T-helper 1 cell treated with Interleukin-12 subunit alpha and Interleukin-12 subunit beta and Interleukin-4 antibody, amounts not matched to agents 30 μg/mL and 1 μg/mL, for 36 hours (primary cell): ENCODE data around the gene LARGE1.

Experiments used
- H3K27ac Mint-ChIP-seq: one replicate; pipeline ENCODE4 v1.8.0; 2021; ENCODE audit warnings: mild to moderate bottlenecking, mixed read lengths
- H3K27me3 Mint-ChIP-seq: one replicate; pipeline ENCODE4 v1.8.0; 2021; ENCODE audit warnings: low read depth, mixed read lengths
- H3K36me3 Mint-ChIP-seq: one replicate; pipeline ENCODE4 v1.8.0; 2021; ENCODE audit warnings: low read depth, mixed read lengths
- H3K4me1 Mint-ChIP-seq: one replicate; pipeline ENCODE4 v1.8.0; 2021; ENCODE audit warnings: low read depth, mixed read lengths
- H3K4me3 Mint-ChIP-seq: one replicate; pipeline ENCODE4 v1.8.0; 2021; ENCODE audit warnings: mild to moderate bottlenecking, moderate library complexity, mixed read lengths
- H3K9me3 Mint-ChIP-seq: one replicate; pipeline ENCODE4 v1.8.0; 2021; ENCODE audit warnings: mixed read lengths

Gene LARGE1

GRCh38 chr22:33680632-33681031, 239.6 kb downstream of the LARGE1 start:
- H3K27ac Mint-ChIP-seq = no peak overlapping the region
- no peaks in the 10 kb centered on the region for H3K27me3 Mint-ChIP-seq
- no peak overlapping the region for H3K4me3 Mint-ChIP-seq
- H3K4me1 Mint-ChIP-seq = no peaks in the 10 kb centered on the region
- H3K36me3 Mint-ChIP-seq = no peaks in the 10 kb centered on the region
- H3K9me3 Mint-ChIP-seq = peaks cover 25% of the 10 kb centered on the region

GRCh38 chr22:33678523-33678922, 241.8 kb downstream of the LARGE1 start:
- H3K4me1 Mint-ChIP-seq = no peaks in the 10 kb centered on the region
- H3K27ac Mint-ChIP-seq = no peak overlapping the region
- H3K4me3 Mint-ChIP-seq = no peak overlapping the region
- H3K27me3 Mint-ChIP-seq = no peaks in the 10 kb centered on the region
- no peaks in the 10 kb centered on the region for H3K36me3 Mint-ChIP-seq
- peaks cover 26% of the 10 kb centered on the region for H3K9me3 Mint-ChIP-seq

DNA sequence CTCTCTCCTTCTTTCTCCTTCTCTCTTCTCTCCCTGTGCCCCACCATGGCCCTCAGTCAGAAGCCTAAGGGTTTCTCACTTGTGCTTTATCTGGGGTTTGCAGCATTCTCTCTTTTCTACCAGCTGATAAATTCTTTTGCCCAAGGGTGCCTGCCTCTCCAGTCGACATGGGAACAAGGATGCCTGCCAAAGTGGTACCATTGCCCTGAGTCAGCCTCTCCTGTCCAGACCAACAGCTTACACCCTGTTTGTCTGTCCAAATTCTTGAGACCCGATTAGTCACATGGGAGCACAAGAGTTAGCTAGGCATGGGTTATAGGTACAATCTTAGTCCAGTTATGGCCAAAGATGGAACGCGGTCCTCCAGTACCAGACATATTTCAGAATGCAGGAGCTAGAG, 242.7 kb downstream of the LARGE1 start:
- Mint-ChIP-seq H3K27me3 (no peaks in the 10 kb centered on the region), H3K4me3 (no peak overlapping the region), H3K4me1 (no peaks in the 10 kb centered on the region)

DNA sequence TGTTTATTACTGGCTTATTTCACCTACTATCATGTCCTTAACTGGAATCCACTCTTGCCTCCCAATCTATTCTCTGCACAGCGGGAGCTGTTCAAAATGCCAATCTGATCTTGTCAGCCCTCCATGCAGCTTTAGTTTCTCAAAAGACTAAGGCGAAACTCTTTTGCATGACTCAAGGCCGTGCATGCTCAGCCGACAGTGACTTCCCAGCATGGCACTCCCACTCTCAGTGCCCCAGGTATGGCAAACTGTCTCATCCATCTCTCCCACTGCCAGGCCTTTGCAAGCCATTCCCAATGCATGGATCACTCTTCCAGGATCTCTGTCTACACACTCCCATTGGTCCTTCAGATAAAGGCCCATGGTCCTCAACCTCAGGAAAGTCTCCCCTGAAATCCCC, 245.9 kb downstream of the LARGE1 start:
- Mint-ChIP-seq H3K27me3 (no peaks in the 10 kb centered on the region), H3K27ac (no peak overlapping the region), H3K9me3 (peaks cover 18% of the 10 kb centered on the region), H3K36me3 (no peaks in the 10 kb centered on the region), H3K4me3 (no peak overlapping the region), H3K4me1 (no peaks in the 10 kb centered on the region)

More for the DNA sequence above, 242.7 kb downstream of the LARGE1 start:
- H3K27ac Mint-ChIP-seq = no peak overlapping the region
- peaks cover 22% of the 10 kb centered on the region for H3K9me3 Mint-ChIP-seq
- H3K36me3 Mint-ChIP-seq = no peaks in the 10 kb centered on the region

- peaks cover 20% of the 10 kb centered on the region for H3K9me3 Mint-ChIP-seq
- H3K27ac Mint-ChIP-seq = no peak overlapping the region
- H3K4me3 Mint-ChIP-seq = no peak overlapping the region
- no peaks in the 10 kb centered on the region for H3K36me3 Mint-ChIP-seq
- no peaks in the 10 kb centered on the region for H3K4me1 Mint-ChIP-seq
- H3K27me3 Mint-ChIP-seq = no peaks in the 10 kb centered on the region
Measured at GRCh38 chr22:33669746-33670145, 250.5 kb downstream of the LARGE1 start.

DNA sequence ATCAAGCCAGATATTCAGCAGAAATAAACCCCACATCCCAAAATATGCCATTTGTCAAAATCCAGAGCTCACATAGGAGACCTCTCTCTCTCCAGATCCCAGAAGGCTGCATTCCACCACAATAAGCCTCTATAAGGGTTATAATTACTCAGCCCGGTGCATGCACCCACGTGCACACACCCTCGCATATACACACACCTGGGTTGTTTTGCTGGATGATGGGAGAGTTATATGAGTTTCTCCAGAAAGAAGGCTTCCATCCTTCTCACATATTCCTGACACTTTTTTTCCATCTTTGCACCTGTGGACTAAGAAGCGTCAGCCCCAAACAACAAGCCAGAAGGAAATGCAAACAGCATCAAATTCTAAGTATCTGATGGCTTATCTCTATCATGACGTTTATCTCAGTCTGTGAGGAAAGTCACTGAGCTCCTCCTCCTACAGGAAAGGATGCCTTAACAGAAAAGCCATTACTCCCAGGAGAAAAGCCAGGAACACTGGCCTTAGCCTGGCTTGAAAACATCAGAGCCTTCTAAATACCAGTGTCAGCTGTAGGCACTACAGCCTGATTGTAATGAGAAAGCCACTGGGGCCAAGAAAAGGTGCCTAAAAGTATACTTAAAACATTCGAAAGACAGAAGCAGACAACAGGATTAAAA, 253.2 kb downstream of the LARGE1 start:
- peaks cover 17% of the 10 kb centered on the region for H3K9me3 Mint-ChIP-seq
- no peaks in the 10 kb centered on the region for H3K4me1 Mint-ChIP-seq
- no peak overlapping the region for H3K4me3 Mint-ChIP-seq
- no peaks in the 10 kb centered on the region for H3K36me3 Mint-ChIP-seq
- no peak overlapping the region for H3K27ac Mint-ChIP-seq
- no peaks in the 10 kb centered on the region for H3K27me3 Mint-ChIP-seq

DNA sequence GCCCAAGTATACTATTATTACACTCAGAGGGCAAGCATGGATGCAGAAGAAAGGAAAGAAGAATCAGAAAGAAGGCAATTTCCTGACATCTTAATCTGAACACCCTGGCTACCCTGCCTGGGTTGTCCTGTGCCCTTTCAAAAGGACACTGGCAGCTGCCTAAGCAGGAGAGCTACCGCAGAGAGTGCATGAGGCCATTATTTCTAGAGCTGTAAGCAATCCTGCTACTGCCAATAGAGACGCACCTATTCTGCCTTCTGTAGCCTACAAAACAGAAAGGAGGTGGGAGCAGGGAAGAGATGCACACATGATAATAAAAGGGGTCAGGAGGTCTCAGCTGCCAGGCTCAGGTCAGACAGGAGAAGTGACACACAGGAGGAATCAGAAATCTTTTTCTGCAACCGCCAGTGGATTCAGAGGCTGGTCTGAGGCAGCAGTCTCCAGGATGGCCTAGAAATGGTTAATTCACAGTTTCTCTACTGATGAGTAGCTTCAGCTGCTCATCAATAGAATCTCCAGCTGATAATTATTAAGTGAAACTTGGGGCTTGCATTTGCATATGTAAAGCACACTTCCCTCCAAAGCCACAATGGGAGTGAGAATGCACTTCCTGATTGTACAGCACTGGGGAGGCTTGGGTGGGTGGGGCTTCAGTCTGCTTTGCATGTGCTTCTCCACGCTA, 253.9 kb downstream of the LARGE1 start:
- Mint-ChIP-seq H3K4me3 (no peak overlapping the region), H3K36me3 (no peaks in the 10 kb centered on the region), H3K27me3 (no peaks in the 10 kb centered on the region), H3K9me3 (peaks cover 17% of the 10 kb centered on the region), H3K4me1 (no peaks in the 10 kb centered on the region), H3K27ac (no peak overlapping the region)

DNA sequence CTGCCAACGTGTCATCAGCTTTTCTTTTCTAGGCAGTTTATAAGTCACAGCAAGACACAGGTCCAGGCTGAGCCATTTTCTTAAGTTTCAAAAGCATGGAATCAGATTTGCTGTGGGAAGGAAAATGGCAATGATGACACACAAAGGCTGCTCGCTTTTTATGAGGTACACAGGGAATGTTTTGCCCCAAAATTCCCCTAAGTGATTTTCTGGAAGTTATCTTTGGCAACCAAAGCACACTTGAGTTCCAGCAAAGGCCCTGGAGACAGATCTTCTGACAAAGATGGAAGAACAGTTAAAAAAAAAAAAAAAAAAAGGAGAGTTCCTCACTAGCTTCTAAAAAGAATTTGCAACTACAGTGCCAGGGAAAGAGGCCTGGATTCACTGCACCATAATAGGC, 260.8 kb downstream of the LARGE1 start:
- Mint-ChIP-seq H3K4me1 (no peaks in the 10 kb centered on the region), H3K4me3 (no peak overlapping the region), H3K9me3 (peaks cover 49% of the 10 kb centered on the region), H3K27me3 (no peaks in the 10 kb centered on the region), H3K36me3 (no peaks in the 10 kb centered on the region), H3K27ac (no peak overlapping the region)

GRCh38 chr22:33658775-33659174, 261.5 kb downstream of the LARGE1 start:
- Mint-ChIP-seq H3K4me3 (no peak overlapping the region), H3K27ac (no peak overlapping the region), H3K27me3 (no peaks in the 10 kb centered on the region), H3K9me3 (peaks cover 45% of the 10 kb centered on the region), H3K36me3 (no peaks in the 10 kb centered on the region), H3K4me1 (no peaks in the 10 kb centered on the region)

- no peak overlapping the region for H3K27ac Mint-ChIP-seq
Measured at GRCh38 chr22:33657670-33658069, 262.6 kb downstream of the LARGE1 start.

DNA sequence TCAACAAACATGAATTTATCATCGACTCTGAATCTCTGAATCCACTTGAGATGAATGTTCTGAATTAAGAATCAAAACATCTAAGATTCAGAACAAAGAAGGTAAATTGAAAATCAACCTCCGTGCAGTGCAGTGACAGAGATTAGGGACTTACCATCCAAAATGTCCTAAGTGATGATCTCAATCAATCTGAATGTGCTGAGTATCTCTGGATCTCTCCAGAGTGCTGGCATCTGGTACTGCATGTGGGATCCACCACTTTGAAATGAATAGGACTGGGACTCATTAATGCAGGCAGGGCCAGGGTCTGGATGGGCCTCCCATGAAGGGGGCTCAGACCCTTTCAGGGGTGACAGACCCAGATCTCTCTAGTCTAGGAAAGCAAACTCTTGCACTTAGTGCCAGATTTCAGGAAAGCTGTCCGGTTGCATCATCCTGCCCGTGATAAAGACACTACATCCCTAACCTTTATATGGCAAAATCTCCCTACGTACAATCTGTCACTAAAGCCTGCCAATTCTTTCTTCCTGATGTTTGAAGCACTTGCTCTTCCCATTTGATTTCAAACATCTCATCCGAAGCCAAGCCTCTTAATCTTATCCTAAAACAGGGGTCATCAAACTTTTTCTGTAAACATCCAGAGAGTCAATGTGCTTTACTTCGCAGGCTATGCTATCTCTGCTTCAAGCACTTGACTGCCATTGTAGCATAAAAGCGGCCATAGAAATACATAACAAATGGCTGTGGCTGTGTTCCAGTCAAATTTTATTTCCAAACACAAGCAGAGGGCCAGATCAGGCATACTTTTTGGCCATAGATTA, 263.3 kb downstream of the LARGE1 start:
- Mint-ChIP-seq H3K27ac (no peak overlapping the region), H3K36me3 (no peaks in the 10 kb centered on the region), H3K4me1 (no peaks in the 10 kb centered on the region), H3K4me3 (no peak overlapping the region), H3K27me3 (no peaks in the 10 kb centered on the region), H3K9me3 (peaks cover 55% of the 10 kb centered on the region)

More at GRCh38 chr22:33657670-33658069, 262.6 kb downstream of the LARGE1 start:
- H3K27me3 Mint-ChIP-seq = no peaks in the 10 kb centered on the region
- H3K36me3 Mint-ChIP-seq = no peaks in the 10 kb centered on the region
- H3K4me3 Mint-ChIP-seq = no peak overlapping the region
- H3K9me3 Mint-ChIP-seq = peaks cover 54% of the 10 kb centered on the region
- H3K4me1 Mint-ChIP-seq = no peaks in the 10 kb centered on the region

GRCh38 chr22:33654173-33654895, 265.9 kb downstream of the LARGE1 start:
- Mint-ChIP-seq H3K4me1 (no peaks in the 10 kb centered on the region), H3K27me3 (no peaks in the 10 kb centered on the region), H3K9me3 (peaks cover 73% of the 10 kb centered on the region), H3K27ac (no peak overlapping the region), H3K36me3 (no peaks in the 10 kb centered on the region), H3K4me3 (no peak overlapping the region)

DNA sequence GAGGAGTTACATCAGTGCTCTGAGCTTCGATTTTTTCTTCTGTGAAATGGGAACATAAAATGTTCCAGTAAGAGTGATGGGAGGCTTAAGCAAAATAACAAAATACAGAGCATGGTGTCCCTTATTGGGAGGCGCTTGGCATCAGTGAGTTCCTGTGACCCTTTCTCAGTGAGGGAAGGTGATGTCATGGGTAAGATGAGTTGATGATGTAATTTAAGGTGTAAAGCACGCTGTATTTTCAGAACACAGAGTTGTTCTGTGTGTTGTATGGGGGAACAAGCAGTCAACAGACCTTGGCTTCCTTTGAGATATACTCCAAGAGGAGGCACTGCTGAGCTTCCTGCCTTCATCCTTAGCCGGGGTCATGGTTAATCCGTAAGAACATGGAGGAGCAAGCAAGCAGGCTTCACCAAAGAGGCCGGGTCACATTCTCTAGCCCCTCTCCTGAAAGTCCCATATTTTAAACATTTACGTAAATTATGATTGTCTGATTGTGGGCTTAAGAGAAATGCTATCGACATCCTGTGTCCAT, 266.7 kb downstream of the LARGE1 start:
- H3K9me3 Mint-ChIP-seq = peaks cover 72% of the 10 kb centered on the region
- no peaks in the 10 kb centered on the region for H3K36me3 Mint-ChIP-seq
- H3K27me3 Mint-ChIP-seq = no peaks in the 10 kb centered on the region
- no peak overlapping the region for H3K4me3 Mint-ChIP-seq
- H3K4me1 Mint-ChIP-seq = no peaks in the 10 kb centered on the region
- no peak overlapping the region for H3K27ac Mint-ChIP-seq

DNA sequence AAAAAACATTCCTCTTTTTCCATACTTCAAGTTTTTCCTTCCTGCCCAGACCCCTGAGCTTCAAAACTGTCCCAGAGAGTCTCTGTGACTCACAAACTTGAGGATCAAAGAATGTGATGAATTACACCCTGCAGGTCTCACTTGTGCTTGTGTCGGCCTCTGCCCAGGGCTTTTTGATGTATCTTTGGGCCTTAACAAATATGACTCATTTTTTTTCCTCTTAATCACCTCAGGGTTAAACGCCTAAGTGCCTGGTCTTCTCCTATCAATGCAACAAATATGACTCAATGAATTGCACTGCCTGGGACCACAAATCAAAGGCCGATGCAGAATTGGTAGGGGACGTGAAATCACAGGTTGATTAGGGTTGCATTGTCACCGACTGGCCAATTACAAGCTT, 267.7 kb downstream of the LARGE1 start:
- H3K27me3 Mint-ChIP-seq = no peaks in the 10 kb centered on the region
- H3K27ac Mint-ChIP-seq = no peak overlapping the region
- H3K4me1 Mint-ChIP-seq = no peaks in the 10 kb centered on the region
- H3K36me3 Mint-ChIP-seq = no peaks in the 10 kb centered on the region
- no peak overlapping the region for H3K4me3 Mint-ChIP-seq
- peaks cover 70% of the 10 kb centered on the region for H3K9me3 Mint-ChIP-seq
